Keratinocyte (primary cell): ENCODE data around the gene PCDHA11. TPM values are rescaled to one million over a fixed set of nuclear protein-coding genes. Genes with fewer than 3 reads are reported as not detected.

Experiments
- DNase-seq: peaks from one replicate; pipeline ENCODE4 v3.0.0-alpha.2; 2011; ENCODE audit warnings: low read depth, missing footprints, low spot score
- FAIRE-seq: peaks from 2 replicates; lab custom pipeline; 2011; peaks lifted over from hg19 to GRCh38; lab: Jason Lieb, UNC
- H2AFZ ChIP-seq: 2 replicates; pipeline ENCODE4 v1.6.0; 2012; ENCODE audit warnings: low read length, control low read depth, inconsistent platforms; ENCODE audit not compliant: control insufficient read depth
- H3K27ac ChIP-seq: 2 replicates; pipeline ENCODE4 v1.5.1; 2011; ENCODE audit warnings: low read length; ENCODE audit not compliant: control insufficient read depth, insufficient read depth
- H3K27me3 ChIP-seq: 3 replicates; pipeline ENCODE4 v1.6.0; 2011; ENCODE audit warnings: low read length; ENCODE audit not compliant: control insufficient read depth, insufficient read depth; ENCODE audit errors: extremely low read depth
- H3K36me3 ChIP-seq, 2 experiments: 2 replicates in 1 of 2; 3 replicates in 1 of 2; pipeline ENCODE4 v1.5.1; 2011; ENCODE audit warnings: low read length in 2 of 2, mild to moderate bottlenecking in 1 of 2; ENCODE audit not compliant: control insufficient read depth in 2 of 2, insufficient read depth in 2 of 2; ENCODE audit errors: extremely low read depth in 1 of 2
- H3K4me1 ChIP-seq: 3 replicates; pipeline ENCODE4 v1.5.1; 2011; ENCODE audit warnings: low read length; ENCODE audit not compliant: control insufficient read depth, insufficient read depth; ENCODE audit errors: extremely low read depth
- H3K4me2 ChIP-seq: 3 replicates; pipeline ENCODE4 v1.6.0; 2011; ENCODE audit warnings: low read depth, low read length; ENCODE audit not compliant: control insufficient read depth, insufficient read depth; ENCODE audit errors: extremely low read depth
- H3K4me3 ChIP-seq, 3 experiments: fragments of 200-600 bp in 1 of 3; sonication (generic) in 1 of 3; 2 replicates in 2 of 3; 3 replicates in 1 of 3; pipeline ENCODE4 v1.5.1; 2011 to 2016; ENCODE audit warnings: low read length in 3 of 3, mild to moderate bottlenecking in 3 of 3, control low read depth in 2 of 3, inconsistent platforms in 1 of 3, low read depth in 1 of 3, mixed read lengths in 1 of 3, mixed run types in 1 of 3, moderate library complexity in 1 of 3; ENCODE audit not compliant: control insufficient read depth in 2 of 3, insufficient read depth in 2 of 3; ENCODE audit errors: extremely low read depth in 1 of 3
- H3K79me2 ChIP-seq: 2 replicates; pipeline ENCODE4 v1.6.0; 2012; ENCODE audit warnings: low read length; ENCODE audit not compliant: control insufficient read depth, insufficient read depth
- H3K9ac ChIP-seq: 3 replicates; pipeline ENCODE4 v1.6.0; 2011; ENCODE audit warnings: low read length; ENCODE audit not compliant: control insufficient read depth, insufficient read depth; ENCODE audit errors: extremely low read depth
- H3K9me1 ChIP-seq: 3 replicates; pipeline ENCODE4 v1.6.0; 2011; ENCODE audit warnings: low read length; ENCODE audit not compliant: control insufficient read depth, insufficient read depth; ENCODE audit errors: extremely low read depth
- H3K9me3 ChIP-seq: 2 replicates; pipeline ENCODE4 v1.5.1; 2012; ENCODE audit warnings: low read depth, low read length; ENCODE audit not compliant: control insufficient read depth
- H4K20me1 ChIP-seq: 3 replicates; pipeline ENCODE4 v1.6.0; 2011; ENCODE audit warnings: low read length; ENCODE audit not compliant: control insufficient read depth, insufficient read depth; ENCODE audit errors: extremely low read depth
- CTCF ChIP-seq, 3 experiments: IDR thresholded peaks in 1 of 3; conservative IDR thresholded peaks in 1 of 3; optimal IDR thresholded peaks in 1 of 3; 2 replicates in 2 of 3; 3 replicates in 1 of 3; pipeline versions ENCODE3 to v1.5.1; 2011; ENCODE audit warnings: low read length in 3 of 3, mild to moderate bottlenecking in 3 of 3, moderate library complexity in 2 of 3, control low read depth in 1 of 3, inconsistent platforms in 1 of 3; ENCODE audit not compliant: insufficient read depth in 2 of 3; ENCODE audit errors: extremely low read depth in 1 of 3
- EZH2 ChIP-seq: IDR thresholded peaks from one replicate; pipeline ENCODE4 v1.6.1; 2012; ENCODE audit warnings: inconsistent platforms, mild to moderate bottlenecking, low read length, moderate library complexity
- dilution Hi-C: fragments of 300-500 bp; cut with MboI; formaldehyde crosslinking; loops from one replicate; pipeline ENCODE4 v1.7.0; 2020; ENCODE audit warnings: low sequenced_read_pairs; ENCODE audit not compliant: extremely low pct_ligation_motif_present
- polyA plus RNA-seq, 5 experiments: library from polyadenylated mRNA; depleted of rRNA in 3 of 5; stranded (reverse) in 3 of 5; stranded (forward) in 1 of 5; unstranded in 1 of 5; fragments of >200 nt; gene quantifications; 1 replicate in 1 of 5; 2 replicates in 3 of 5; 3 replicates in 1 of 5; pipeline versions ENCODE4 v1.2.1 to v1.2.3, GENCODE V29; 2011 to 2012; ENCODE audit warnings: missing spikeins in 2 of 5, low read depth in 1 of 5, low replicate concordance in 1 of 5

PCDHA11 gene
- polyA plus RNA-seq, 1 donor (not counting 4 experiments of a cell fraction or from before 2014, with no cell fraction given), result 0.28 TPM

GRCh38 chr5:140857987-140858240, 10.8 kb upstream of the PCDHA11 start:
- Histone ChIP-seq H3K4me2 (no peak overlapping the region), H3K9me1 (no peaks in the 10 kb centered on the region), H3K9ac (no peak overlapping the region), H3K4me3 (no peak overlapping the region), H3K79me2 (no peaks in the 10 kb centered on the region), H3K4me1 (no peaks in the 10 kb centered on the region), H3K36me3 (no peaks in the 10 kb centered on the region), H2AFZ (no peak overlapping the region), H3K27me3 (no peaks in the 10 kb centered on the region), H3K27ac (no peak overlapping the region), H4K20me1 (no peaks in the 10 kb centered on the region), H3K9me3 (peaks cover 17% of the 10 kb centered on the region)
- no peak for TF ChIP-seq EZH2
- DNase-seq, result no peak
- FAIRE-seq, result no peak
- dilution Hi-C loops, result no loop called here

GRCh38 chr5:140862441-140863295, 6.1 kb upstream of the PCDHA11 start:
- DNase-seq (no peak), FAIRE-seq (no peak)
- TF ChIP-seq CTCF (optimal IDR thresholded peaks at IDR 0.05 in 1 of 3, IDR thresholded peaks at IDR 0.05 in 1 of 3, conservative IDR thresholded peaks at IDR 0.05 in 1 of 3; ENCODE audit: extremely low read depth in 1 of 3, insufficient read depth in 2 of 3, low read length in 3 of 3), result no peak
- no peak for TF ChIP-seq EZH2
- no peak overlapping the region for H2AFZ ChIP-seq
- no peak overlapping the region for H3K4me3 ChIP-seq
- no peaks in the 10 kb centered on the region for H4K20me1 ChIP-seq
- dilution Hi-C loops, result no loop called here
- H3K27ac ChIP-seq, result no peak overlapping the region
- H3K9me3 ChIP-seq, result peaks cover 12% of the 10 kb centered on the region
- H3K4me2 ChIP-seq, result no peak overlapping the region
- H3K4me1 ChIP-seq, result no peaks in the 10 kb centered on the region
- H3K79me2 ChIP-seq, result no peaks in the 10 kb centered on the region
- no peaks in the 10 kb centered on the region for H3K9me1 ChIP-seq
- H3K27me3 ChIP-seq, result no peaks in the 10 kb centered on the region
- no peak overlapping the region for H3K9ac ChIP-seq
- H3K36me3 ChIP-seq, result no peaks in the 10 kb centered on the region

GRCh38 chr5:140869555-140869886, 764 bp downstream of the PCDHA11 start:
- FAIRE-seq (no peak), DNase-seq (no peak)
- no peaks in the 10 kb centered on the region for H3K4me1 ChIP-seq
- TF ChIP-seq CTCF (optimal IDR thresholded peaks at IDR 0.05 in 1 of 3, IDR thresholded peaks at IDR 0.05 in 1 of 3, conservative IDR thresholded peaks at IDR 0.05 in 1 of 3; ENCODE audit: extremely low read depth in 1 of 3, insufficient read depth in 2 of 3, low read length in 3 of 3) (no peak), EZH2 (no peak)
- no peak overlapping the region for H3K9ac ChIP-seq
- H3K4me3 ChIP-seq, result no peak overlapping the region
- no peaks in the 10 kb centered on the region for H3K9me1 ChIP-seq
- dilution Hi-C loops, result no loop called here
- H2AFZ ChIP-seq, result no peak overlapping the region
- H3K4me2 ChIP-seq, result no peak overlapping the region
- H3K9me3 ChIP-seq, result peaks cover 13% of the 10 kb centered on the region
- H3K27me3 ChIP-seq, result no peaks in the 10 kb centered on the region
- no peaks in the 10 kb centered on the region for H3K79me2 ChIP-seq
- H3K36me3 ChIP-seq, result no peaks in the 10 kb centered on the region
- no peak overlapping the region for H3K27ac ChIP-seq
- no peaks in the 10 kb centered on the region for H4K20me1 ChIP-seq
